ENCODE measurements around the gene LCNL1. TPM values are rescaled to one million over a fixed set of nuclear protein-coding genes. Genes with fewer than 3 reads are reported as not detected.

LCNL1 gene
- polyA plus RNA-seq, 1 donor (not counting 4 experiments of a cell fraction or from before 2014, with no cell fraction given), result not detected

DNA sequence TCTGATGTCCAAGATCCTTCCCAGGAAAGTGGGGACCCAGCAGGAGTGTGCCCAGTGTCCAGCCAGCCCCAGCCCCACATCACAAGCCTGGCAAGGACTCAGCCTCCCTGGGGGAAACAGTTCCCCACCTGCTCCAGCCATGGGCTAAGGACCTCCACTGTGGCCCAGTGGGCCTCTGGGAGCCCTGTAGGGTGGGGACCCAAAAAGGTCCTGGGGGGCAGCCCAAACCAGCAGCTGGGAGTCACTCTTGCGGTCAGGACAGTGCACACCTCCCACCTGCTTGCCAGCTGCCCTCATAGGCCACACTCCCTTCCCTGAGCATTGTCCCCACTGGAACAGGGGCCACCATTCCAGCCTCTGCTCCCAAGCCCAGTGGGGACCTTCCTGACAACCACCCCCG is 43.6 kb downstream of the LCNL1 start:
- no peak for TF ChIP-seq EZH2 (IDR thresholded peaks at IDR 0.05; ENCODE audit: low read length)
- H3K27me3 ChIP-seq (ENCODE audit: control insufficient read depth, extremely low read depth, insufficient read depth, low read length), result peaks cover 15% of the 10 kb centered on the region
- no peaks in the 10 kb centered on the region for H3K9me1 ChIP-seq (ENCODE audit: control insufficient read depth, extremely low read depth, insufficient read depth, low read length)
- no peak overlapping the region for H2AFZ ChIP-seq (ENCODE audit: control insufficient read depth, low read length)
- H3K9me3 ChIP-seq (ENCODE audit: control insufficient read depth, low read depth, low read length), result no peaks in the 10 kb centered on the region
- no peak for DNase-seq (ENCODE audit: low read depth, low spot score)
- H3K36me3 ChIP-seq (ENCODE audit: control insufficient read depth in 2 of 2, extremely low read depth in 1 of 2, insufficient read depth in 2 of 2, low read length in 2 of 2), result no peaks in the 10 kb centered on the region
- no peak overlapping the region for H3K4me3 ChIP-seq (ENCODE audit: control insufficient read depth in 2 of 3, extremely low read depth in 1 of 3, insufficient read depth in 2 of 3, low read depth in 1 of 3, low read length in 3 of 3)
- no peak overlapping the region for H3K4me2 ChIP-seq (ENCODE audit: control insufficient read depth, extremely low read depth, insufficient read depth, low read depth, low read length)
- H3K27ac ChIP-seq (ENCODE audit: control insufficient read depth, insufficient read depth, low read length), result no peak overlapping the region
- H3K9ac ChIP-seq (ENCODE audit: control insufficient read depth, extremely low read depth, insufficient read depth, low read length), result no peak overlapping the region
- dilution Hi-C loops (cut with MboI; ENCODE audit: extremely low pct_ligation_motif_present, low sequenced_read_pairs), result no loop called here
- no peaks in the 10 kb centered on the region for H3K79me2 ChIP-seq (ENCODE audit: control insufficient read depth, insufficient read depth, low read length)
- H3K4me1 ChIP-seq (ENCODE audit: control insufficient read depth, extremely low read depth, insufficient read depth, low read length), result peaks cover 7% of the 10 kb centered on the region
- no peak for FAIRE-seq
- H4K20me1 ChIP-seq (ENCODE audit: control insufficient read depth, extremely low read depth, insufficient read depth, low read length), result no peaks in the 10 kb centered on the region

DNA sequence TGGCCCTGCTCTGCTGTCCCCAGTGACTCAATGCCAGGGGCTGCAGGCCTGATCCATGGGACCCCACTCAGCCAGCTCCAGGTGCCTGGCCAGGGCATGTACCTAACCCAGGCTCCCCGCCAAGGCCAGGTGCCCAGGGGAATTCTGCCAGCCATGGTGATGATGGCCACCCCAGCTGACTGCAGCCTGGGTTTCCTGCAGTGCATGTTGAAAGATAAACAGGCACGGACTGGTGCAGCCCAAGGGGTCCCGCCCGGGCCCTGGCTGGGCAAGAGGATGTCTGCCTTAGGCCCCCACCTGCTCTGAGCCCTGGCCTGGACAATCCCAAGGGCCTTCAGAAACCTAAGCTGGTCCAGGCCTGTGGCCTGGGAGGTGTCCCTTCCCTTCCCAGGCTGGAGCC is 44.0 kb downstream of the LCNL1 start:
- no peak for TF ChIP-seq EZH2 (IDR thresholded peaks at IDR 0.05; ENCODE audit: low read length)
- TF ChIP-seq, protein P1, sequence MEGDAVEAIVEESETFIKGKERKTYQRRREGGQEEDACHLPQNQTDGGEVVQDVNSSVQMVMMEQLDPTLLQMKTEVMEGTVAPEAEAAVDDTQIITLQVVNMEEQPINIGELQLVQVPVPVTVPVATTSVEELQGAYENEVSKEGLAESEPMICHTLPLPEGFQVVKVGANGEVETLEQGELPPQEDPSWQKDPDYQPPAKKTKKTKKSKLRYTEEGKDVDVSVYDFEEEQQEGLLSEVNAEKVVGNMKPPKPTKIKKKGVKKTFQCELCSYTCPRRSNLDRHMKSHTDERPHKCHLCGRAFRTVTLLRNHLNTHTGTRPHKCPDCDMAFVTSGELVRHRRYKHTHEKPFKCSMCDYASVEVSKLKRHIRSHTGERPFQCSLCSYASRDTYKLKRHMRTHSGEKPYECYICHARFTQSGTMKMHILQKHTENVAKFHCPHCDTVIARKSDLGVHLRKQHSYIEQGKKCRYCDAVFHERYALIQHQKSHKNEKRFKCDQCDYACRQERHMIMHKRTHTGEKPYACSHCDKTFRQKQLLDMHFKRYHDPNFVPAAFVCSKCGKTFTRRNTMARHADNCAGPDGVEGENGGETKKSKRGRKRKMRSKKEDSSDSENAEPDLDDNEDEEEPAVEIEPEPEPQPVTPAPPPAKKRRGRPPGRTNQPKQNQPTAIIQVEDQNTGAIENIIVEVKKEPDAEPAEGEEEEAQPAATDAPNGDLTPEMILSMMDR (optimal IDR thresholded peaks at IDR 0.05 in 1 of 3, IDR thresholded peaks at IDR 0.05 in 1 of 3, conservative IDR thresholded peaks at IDR 0.05 in 1 of 3; ENCODE audit: extremely low read depth in 1 of 3, insufficient read depth in 2 of 3, low read length in 3 of 3), result no peak
- DNase-seq (ENCODE audit: low read depth, low spot score) (no peak), FAIRE-seq (no peak)
- no peak overlapping the region for H3K4me2 ChIP-seq (ENCODE audit: control insufficient read depth, extremely low read depth, insufficient read depth, low read depth, low read length)
- no peaks in the 10 kb centered on the region for H3K9me3 ChIP-seq (ENCODE audit: control insufficient read depth, low read depth, low read length)
- H3K79me2 ChIP-seq (ENCODE audit: control insufficient read depth, insufficient read depth, low read length), result no peaks in the 10 kb centered on the region
- H3K36me3 ChIP-seq (ENCODE audit: control insufficient read depth in 2 of 2, extremely low read depth in 1 of 2, insufficient read depth in 2 of 2, low read length in 2 of 2), result no peaks in the 10 kb centered on the region
- H3K27ac ChIP-seq (ENCODE audit: control insufficient read depth, insufficient read depth, low read length), result no peak overlapping the region
- H3K27me3 ChIP-seq (ENCODE audit: control insufficient read depth, extremely low read depth, insufficient read depth, low read length), result peaks cover 15% of the 10 kb centered on the region
- H3K4me1 ChIP-seq (ENCODE audit: control insufficient read depth, extremely low read depth, insufficient read depth, low read length), result peaks cover 7% of the 10 kb centered on the region
- H2AFZ ChIP-seq (ENCODE audit: control insufficient read depth, low read length), result no peak overlapping the region
- dilution Hi-C loops (cut with MboI; ENCODE audit: extremely low pct_ligation_motif_present, low sequenced_read_pairs), result no loop called here
- no peak overlapping the region for H3K9ac ChIP-seq (ENCODE audit: control insufficient read depth, extremely low read depth, insufficient read depth, low read length)
- no peaks in the 10 kb centered on the region for H3K9me1 ChIP-seq (ENCODE audit: control insufficient read depth, extremely low read depth, insufficient read depth, low read length)
- H3K4me3 ChIP-seq (ENCODE audit: control insufficient read depth in 2 of 3, extremely low read depth in 1 of 3, insufficient read depth in 2 of 3, low read depth in 1 of 3, low read length in 3 of 3), result no peak overlapping the region
- H4K20me1 ChIP-seq (ENCODE audit: control insufficient read depth, extremely low read depth, insufficient read depth, low read length), result no peaks in the 10 kb centered on the region
